ENCODE results near the gene FBXO46. TPM values are rescaled to one million over a fixed set of nuclear protein-coding genes. Genes with fewer than 3 reads are reported as not detected.

Gene FBXO46
- total and polyA plus RNA-seq, 2 of the 13 experiments (the other 11 are each of a cell fraction or from before 2014, with no cell fraction given), result 6.2 to 6.4 TPM

DNA sequence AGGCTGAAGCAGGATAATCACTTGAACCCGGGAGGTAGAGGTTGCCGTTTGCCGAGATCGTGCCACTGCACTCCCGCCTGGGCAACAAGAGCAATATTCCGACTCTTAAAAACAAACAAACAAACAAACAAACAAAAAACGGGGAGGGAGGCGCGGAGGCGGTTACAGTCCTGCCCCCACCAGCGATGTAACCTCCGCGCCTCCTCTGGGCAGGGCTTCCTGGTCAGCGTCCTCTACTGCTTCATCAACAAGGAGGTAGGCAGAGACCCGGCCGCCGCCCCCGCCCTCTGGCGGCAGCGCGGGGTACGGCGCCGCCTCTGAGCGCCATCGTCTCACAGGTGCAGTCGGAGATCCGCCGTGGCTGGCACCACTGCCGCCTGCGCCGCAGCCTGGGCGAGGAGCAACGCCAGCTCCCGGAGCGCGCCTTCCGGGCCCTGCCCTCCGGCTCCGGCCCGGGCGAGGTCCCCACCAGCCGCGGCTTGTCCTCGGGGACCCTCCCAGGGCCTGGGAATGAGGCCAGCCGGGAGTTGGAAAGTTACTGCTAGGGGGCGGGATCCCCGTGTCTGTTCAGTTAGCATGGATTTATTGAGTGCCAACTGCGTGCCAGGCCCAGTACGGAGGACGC, 49.2 kb downstream of the FBXO46 start (continued):
- TF ChIP-seq KLF16 (CRISPR knock-in tag; IDR thresholded peaks at IDR 0.05) (0 out of 4 replicates have a peak, but pooled peaks of 1 of the 2 experiments have one; percentile 26), PAX8 (CRISPR knock-in tag; IDR thresholded peaks at IDR 0.05; ENCODE audit: borderline replicate concordance) (no peak), ZNF75D (CRISPR knock-in tag; IDR thresholded peaks at IDR 0.05; ENCODE audit: borderline replicate concordance) (no peak), SMARCC2 (IDR thresholded peaks at IDR 0.05) (no peak), CBX1 (IDR thresholded peaks at IDR 0.05; ENCODE audit: low read depth) (no peak), ZKSCAN1 (IDR thresholded peaks at IDR 0.05; ENCODE audit: low read length) (no peak), ZNF224 (CRISPR knock-in tag; IDR thresholded peaks at IDR 0.05) (no peak), PHB2 (IDR thresholded peaks at IDR 0.05; ENCODE audit: partially characterized antibody) (no peak), CEBPB (IDR thresholded peaks at IDR 0.05; ENCODE audit: borderline replicate concordance, low read depth, low read length) (no peak), ZNF274 (CRISPR knock-in tag; IDR thresholded peaks at IDR 0.05) (no peak), ELF3 (CRISPR knock-in tag; IDR thresholded peaks at IDR 0.05) (peak; percentile 83), CENPT (CRISPR knock-in tag; IDR thresholded peaks at IDR 0.05; ENCODE audit: low read depth) (no peak), NFKB2 (CRISPR knock-in tag; IDR thresholded peaks at IDR 0.05; ENCODE audit: borderline replicate concordance) (peak; percentile 57; the same call in 1 of the 2 replicates), ADNP (CRISPR knock-in tag; IDR thresholded peaks at IDR 0.05) (no peak), ZNF282 (IDR thresholded peaks at IDR 0.05; ENCODE audit: partially characterized antibody) (no peak), MAFF (IDR thresholded peaks at IDR 0.05; ENCODE audit: low read depth, low read length) (no peak), ZNF20 (CRISPR knock-in tag; IDR thresholded peaks at IDR 0.05) (no peak), ZNF646 (CRISPR knock-in tag; IDR thresholded peaks at IDR 0.05) (no peak; the same call in 1 of the 2 replicates), ZNF674 (CRISPR knock-in tag; IDR thresholded peaks at IDR 0.05; ENCODE audit: low read depth) (no peak), ZFP1 (CRISPR knock-in tag; IDR thresholded peaks at IDR 0.05) (peak; percentile 43; the same call in 1 of the 2 replicates), ZNF101 (CRISPR knock-in tag; IDR thresholded peaks at IDR 0.05; ENCODE audit: borderline replicate concordance, low read depth) (no peak), SAP130 (CRISPR knock-in tag; IDR thresholded peaks at IDR 0.05; ENCODE audit: low read depth) (peak; percentile 76), KLF13 (CRISPR knock-in tag; IDR thresholded peaks at IDR 0.05) (no peak), GATAD1 (CRISPR knock-in tag; IDR thresholded peaks at IDR 0.05) (peak; percentile 36; the same call in 1 of the 2 replicates), JARID2 (CRISPR knock-in tag; IDR thresholded peaks at IDR 0.05; ENCODE audit: insufficient replicate concordance) (peak; percentile 19), FOXK2 (IDR thresholded peaks at IDR 0.05) (no peak; the same call in 1 of the 2 replicates), ZNF232 (CRISPR knock-in tag; IDR thresholded peaks at IDR 0.05; ENCODE audit: borderline replicate concordance) (no peak)
